Parathyroid adenoma (tissue), 2 donors: Measurements from ENCODE around the gene DUOXA2.
"Not testable (repeated sequence)": the region's sequence is repeated elsewhere in the genome, so short reads cannot be mapped to it uniquely, and the experiment has no call there.

Experiments used
- H2AFZ ChIP-seq: fragments of 300-600 bp; sonication (generic); one replicate; pipeline ENCODE4 v1.7.0; 2017; ENCODE audit warnings: antibody characterized with exemption, mild to moderate bottlenecking
- H3K27ac ChIP-seq: fragments of 300-600 bp; sonication (generic); one replicate; pipeline ENCODE4 v1.7.0; 2017
- H3K27me3 ChIP-seq: fragments of 300-600 bp; sonication (generic); one replicate; pipeline ENCODE4 v1.7.0; 2017; ENCODE audit warnings: low read length; ENCODE audit not compliant: control insufficient read depth, insufficient read depth
- H3K36me3 ChIP-seq: fragments of 300-600 bp; sonication (generic); one replicate; pipeline ENCODE4 v1.7.0; 2017; ENCODE audit warnings: low read length; ENCODE audit not compliant: control insufficient read depth, insufficient read depth
- H3K4me1 ChIP-seq: fragments of 300-600 bp; sonication (generic); one replicate; pipeline ENCODE4 v1.7.0; 2017; ENCODE audit warnings: control low read depth
- H3K4me2 ChIP-seq: fragments of 300-600 bp; sonication (generic); one replicate; pipeline ENCODE4 v1.7.0; 2017; ENCODE audit warnings: low read length
- H3K4me3 ChIP-seq: fragments of 300-600 bp; sonication (generic); one replicate; pipeline ENCODE4 v1.7.0; 2017; ENCODE audit warnings: low read depth, low read length
- H3K79me2 ChIP-seq: fragments of 300-600 bp; sonication (generic); one replicate; pipeline ENCODE4 v1.7.0; 2017; ENCODE audit warnings: control low read depth
- H3K9ac ChIP-seq: fragments of 300-600 bp; sonication (generic); one replicate; pipeline ENCODE4 v1.7.0; 2017; ENCODE audit warnings: mild to moderate bottlenecking
- H3K9me3 ChIP-seq: fragments of 300-600 bp; sonication (generic); one replicate; pipeline ENCODE4 v1.7.0; 2017; ENCODE audit warnings: low read length; ENCODE audit not compliant: control insufficient read depth
- TF ChIP-seq, protein P1 (sequence below): fragments of 300-600 bp; sonication (generic); IDR thresholded peaks from one replicate; pipeline ENCODE4 v1.7.0; 2017; ENCODE audit warnings: antibody characterized with exemption, mild to moderate bottlenecking
- donor health status: primary hyperparathyroidism.

Gene DUOXA2

DNA sequence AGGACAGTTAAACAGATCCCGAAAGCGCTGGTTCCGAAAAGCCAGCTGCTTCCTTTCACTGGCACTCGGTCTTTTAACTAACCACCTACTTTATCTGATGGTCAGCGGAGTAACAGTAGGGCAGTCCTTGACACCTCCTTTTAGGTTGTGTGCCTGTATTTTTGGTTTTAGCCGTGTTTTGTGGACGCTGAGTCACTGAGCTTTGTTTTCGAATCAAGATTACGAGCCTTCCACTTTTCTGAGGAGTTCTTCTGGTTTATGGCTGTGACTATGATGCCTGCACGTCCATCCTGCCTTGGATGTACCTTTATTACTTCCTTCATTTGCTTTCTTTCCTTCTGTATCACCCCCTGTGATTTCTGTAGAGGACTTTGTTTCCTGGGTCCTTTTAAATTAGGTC is 31.7 kb upstream of the DUOXA2 start:
- H3K27me3 ChIP-seq, H3K4me2 ChIP-seq, H2AFZ ChIP-seq, H3K27ac ChIP-seq, H3K9me3 ChIP-seq, H3K79me2 ChIP-seq, H3K4me1 ChIP-seq, H3K4me3 ChIP-seq, H3K9ac ChIP-seq, H3K36me3 ChIP-seq: not testable (repeated sequence)

DNA sequence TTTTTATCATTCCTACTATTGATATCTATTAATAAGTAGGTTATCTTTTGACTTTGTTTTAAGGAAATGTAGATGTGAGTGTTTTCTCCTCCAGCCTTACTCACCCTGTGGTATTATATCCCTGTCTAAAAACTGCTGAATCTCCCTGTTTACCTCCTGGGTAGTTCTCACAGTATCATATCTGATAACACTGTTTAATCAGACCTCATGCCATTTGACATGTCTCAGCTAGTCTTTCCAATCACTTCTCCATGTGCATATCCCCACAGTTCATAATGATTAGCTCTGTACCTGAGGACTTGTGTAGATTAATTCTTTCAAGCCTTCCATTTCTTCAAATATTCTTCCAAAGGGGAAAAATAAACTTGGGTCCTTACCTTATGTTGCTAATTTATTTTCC is 30.9 kb upstream of the DUOXA2 start:
- H3K4me2 ChIP-seq: no peak overlapping the region
- H3K27ac ChIP-seq: no peak overlapping the region
- H3K27me3 ChIP-seq: no peaks in the 10 kb centered on the region
- H3K36me3 ChIP-seq: no peaks in the 10 kb centered on the region
- H3K9me3 ChIP-seq: no peaks in the 10 kb centered on the region
- TF ChIP-seq, protein P1, sequence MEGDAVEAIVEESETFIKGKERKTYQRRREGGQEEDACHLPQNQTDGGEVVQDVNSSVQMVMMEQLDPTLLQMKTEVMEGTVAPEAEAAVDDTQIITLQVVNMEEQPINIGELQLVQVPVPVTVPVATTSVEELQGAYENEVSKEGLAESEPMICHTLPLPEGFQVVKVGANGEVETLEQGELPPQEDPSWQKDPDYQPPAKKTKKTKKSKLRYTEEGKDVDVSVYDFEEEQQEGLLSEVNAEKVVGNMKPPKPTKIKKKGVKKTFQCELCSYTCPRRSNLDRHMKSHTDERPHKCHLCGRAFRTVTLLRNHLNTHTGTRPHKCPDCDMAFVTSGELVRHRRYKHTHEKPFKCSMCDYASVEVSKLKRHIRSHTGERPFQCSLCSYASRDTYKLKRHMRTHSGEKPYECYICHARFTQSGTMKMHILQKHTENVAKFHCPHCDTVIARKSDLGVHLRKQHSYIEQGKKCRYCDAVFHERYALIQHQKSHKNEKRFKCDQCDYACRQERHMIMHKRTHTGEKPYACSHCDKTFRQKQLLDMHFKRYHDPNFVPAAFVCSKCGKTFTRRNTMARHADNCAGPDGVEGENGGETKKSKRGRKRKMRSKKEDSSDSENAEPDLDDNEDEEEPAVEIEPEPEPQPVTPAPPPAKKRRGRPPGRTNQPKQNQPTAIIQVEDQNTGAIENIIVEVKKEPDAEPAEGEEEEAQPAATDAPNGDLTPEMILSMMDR: no peak
- H2AFZ ChIP-seq: no peak overlapping the region
- no peaks in the 10 kb centered on the region for H3K79me2 ChIP-seq
- no peak overlapping the region for H3K4me3 ChIP-seq
- no peak overlapping the region for H3K9ac ChIP-seq
- H3K4me1 ChIP-seq: no peaks in the 10 kb centered on the region

DNA sequence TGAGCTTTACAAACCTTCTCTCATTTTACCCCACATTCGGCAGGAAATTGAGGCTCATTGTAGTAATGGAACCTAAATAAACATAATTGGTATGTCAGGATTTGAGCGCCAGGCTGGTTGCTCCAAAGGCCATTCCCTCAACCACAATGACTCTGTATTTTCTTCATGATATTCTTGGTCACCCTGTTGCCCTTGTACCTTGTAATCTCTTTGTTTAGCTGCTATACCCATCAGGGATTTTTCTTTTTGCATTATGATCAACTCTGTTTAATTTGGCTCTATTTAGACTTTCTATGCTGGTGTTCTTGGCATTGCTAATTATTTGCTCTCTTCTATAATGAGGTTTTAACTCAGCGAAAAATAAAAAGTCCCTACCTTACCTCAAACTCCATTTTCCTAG is 30.0 kb upstream of the DUOXA2 start:
- TF ChIP-seq, protein P1: no peak
- H3K4me1 ChIP-seq: no peaks in the 10 kb centered on the region
- no peaks in the 10 kb centered on the region for H3K79me2 ChIP-seq
- H3K4me2 ChIP-seq: no peak overlapping the region
- H3K4me3 ChIP-seq: no peak overlapping the region
- H3K27ac ChIP-seq: no peak overlapping the region
- H3K9ac ChIP-seq: no peak overlapping the region
- no peak overlapping the region for H2AFZ ChIP-seq
- no peaks in the 10 kb centered on the region for H3K36me3 ChIP-seq
- no peaks in the 10 kb centered on the region for H3K9me3 ChIP-seq
- no peaks in the 10 kb centered on the region for H3K27me3 ChIP-seq

DNA sequence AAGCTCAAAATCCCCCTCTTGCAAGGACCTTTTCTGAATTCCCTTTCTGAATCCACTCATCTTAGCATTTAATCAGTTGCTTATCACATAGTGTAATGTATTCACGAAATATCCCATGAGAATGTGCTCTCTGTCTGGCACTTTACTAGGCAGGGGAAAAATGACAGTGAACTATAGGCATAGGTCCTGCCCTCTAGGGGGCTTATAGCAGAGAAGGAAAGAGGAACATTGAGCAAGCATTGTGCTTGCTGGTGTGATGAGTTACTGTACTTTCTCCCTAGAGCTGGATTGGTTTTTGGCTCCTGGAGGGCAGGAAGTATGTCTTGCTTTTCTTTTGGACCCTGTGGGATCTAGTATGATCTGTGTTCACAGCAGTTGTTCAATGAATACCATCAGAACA is 26.6 kb upstream of the DUOXA2 start:
- no peak overlapping the region for H3K27ac ChIP-seq
- H3K79me2 ChIP-seq: no peaks in the 10 kb centered on the region
- no peak overlapping the region for H2AFZ ChIP-seq
- TF ChIP-seq, protein P1: no peak
- no peak overlapping the region for H3K4me3 ChIP-seq
- no peaks in the 10 kb centered on the region for H3K4me1 ChIP-seq
- H3K9me3 ChIP-seq: no peaks in the 10 kb centered on the region
- H3K9ac ChIP-seq: no peak overlapping the region
- no peaks in the 10 kb centered on the region for H3K36me3 ChIP-seq
- no peaks in the 10 kb centered on the region for H3K27me3 ChIP-seq
- H3K4me2 ChIP-seq: no peak overlapping the region

DNA sequence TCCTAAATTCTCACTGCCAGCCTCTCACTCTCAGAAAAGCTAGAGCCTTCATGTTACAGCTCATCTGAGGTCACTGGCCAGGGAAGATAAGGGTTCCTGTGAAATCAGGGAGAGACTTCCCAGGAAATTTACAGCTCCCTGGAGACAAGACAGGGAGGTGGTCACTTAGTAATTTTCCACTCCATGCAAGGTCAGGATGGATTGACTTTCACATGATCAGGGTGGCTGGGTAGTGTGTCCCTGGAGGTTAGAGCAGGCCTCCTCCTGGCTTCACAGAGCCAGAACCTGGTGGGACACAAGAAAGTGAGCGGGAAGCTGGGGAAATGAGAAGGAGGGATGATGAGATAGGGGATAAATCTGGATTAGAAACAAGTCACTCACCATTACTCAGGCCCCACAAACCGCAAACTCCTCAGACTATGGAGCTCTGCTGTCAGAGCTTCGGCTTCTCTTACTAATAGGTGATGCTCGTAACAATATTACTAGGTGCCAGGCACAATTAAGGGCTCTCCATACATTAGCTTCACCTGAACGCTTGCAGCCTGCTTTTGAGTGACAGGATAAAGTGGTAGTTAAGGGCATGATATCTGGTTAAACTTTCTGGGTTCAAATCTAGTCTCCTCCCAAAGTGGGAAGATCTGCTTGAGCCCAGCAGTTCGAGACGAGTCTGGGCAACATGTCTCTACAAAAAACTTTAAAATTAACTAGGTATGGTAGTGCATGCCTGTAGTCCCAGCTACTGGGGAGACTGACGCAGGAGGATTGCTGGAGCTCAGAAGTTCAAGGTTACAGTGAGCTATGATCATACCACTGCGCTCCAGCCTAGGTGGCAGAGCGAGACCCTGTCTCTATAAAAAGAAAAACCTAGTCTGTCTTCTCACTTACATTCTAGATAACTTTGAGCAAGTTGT is 25.1 kb upstream of the DUOXA2 start:
- Histone ChIP-seq H3K79me2 (no peaks in the 10 kb centered on the region), H3K27ac (no peak overlapping the region), H3K4me2 (no peak overlapping the region), H3K4me1 (no peaks in the 10 kb centered on the region), H3K9ac (no peak overlapping the region), H3K4me3 (no peak overlapping the region), H3K36me3 (no peaks in the 10 kb centered on the region), H2AFZ (no peak overlapping the region), H3K27me3 (no peaks in the 10 kb centered on the region), H3K9me3 (no peaks in the 10 kb centered on the region)
- TF ChIP-seq, protein P1: no peak
